AML-193 (cell line): ENCODE measurements around the gene CBFA2T3.

Experiments
- DNase-seq, 2 experiments: peaks; one replicate each; lab custom pipeline; 2025; lab: John Stamatoyannopoulos, UW

Gene CBFA2T3

DNA sequence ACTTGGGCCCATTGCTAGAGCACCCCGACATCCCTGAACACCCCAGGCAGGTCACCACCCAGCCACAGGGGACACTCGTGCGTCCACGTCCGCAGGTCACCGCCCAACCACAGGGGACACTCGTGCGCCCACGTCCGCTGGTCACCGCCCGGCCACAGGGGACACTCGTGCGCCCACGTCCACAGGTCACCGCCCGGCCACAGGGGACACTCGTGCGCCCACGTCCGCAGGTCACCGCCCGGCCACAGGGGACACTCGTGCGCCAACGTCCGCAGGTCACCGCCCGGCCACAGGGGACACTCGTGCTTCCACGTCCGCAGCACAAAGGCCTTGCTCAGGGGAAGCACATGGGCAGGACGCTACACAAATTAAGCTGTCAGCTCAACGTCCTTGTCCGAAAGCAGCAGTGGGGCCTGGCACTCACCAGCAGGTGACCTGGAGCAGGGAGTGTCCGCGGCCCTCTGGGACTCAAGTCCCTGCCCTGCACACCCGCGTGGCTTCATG lies 137.9 kb downstream of the CBFA2T3 start:
- no peak for DNase-seq

DNA sequence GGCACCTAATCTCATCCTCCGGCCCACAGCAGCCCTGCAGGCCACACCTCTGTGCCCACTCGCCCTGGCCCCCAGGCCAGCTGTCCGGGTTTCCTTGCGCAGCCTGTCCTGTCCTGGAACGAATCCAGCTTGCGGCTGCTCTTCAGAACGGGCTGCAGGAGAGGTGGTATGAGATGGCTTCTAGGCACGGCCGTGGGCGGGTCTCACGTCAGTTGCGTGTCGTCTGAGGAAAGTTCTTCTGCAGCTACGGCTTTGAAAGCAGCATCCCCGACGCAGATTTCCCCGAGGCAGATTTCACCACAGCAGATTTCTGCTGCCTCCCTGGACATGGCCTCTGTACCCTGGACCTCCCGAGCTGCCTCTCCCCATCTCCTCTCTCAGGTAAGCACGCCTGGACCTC lies 138.4 kb downstream of the CBFA2T3 start:
- no peak for DNase-seq

DNA sequence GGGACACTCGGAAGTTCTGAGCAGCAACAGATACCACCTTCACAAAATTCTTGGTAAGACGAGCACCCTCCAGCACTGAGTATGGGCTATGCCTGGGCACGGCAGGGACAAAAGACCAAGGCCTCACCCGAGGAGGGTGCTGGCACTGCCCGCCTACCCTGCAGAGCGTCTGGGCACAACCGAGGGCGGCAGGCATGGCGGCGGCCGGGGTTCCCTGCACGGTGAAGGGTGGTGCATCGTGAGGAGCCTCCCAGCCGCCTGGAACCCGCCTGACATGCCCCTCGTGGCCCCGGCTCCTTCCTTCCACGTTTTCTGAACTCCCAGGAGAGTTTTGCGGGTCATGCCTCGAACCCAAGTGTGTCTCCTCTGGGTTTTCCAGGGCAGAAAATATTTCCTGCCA lies 139.2 kb downstream of the CBFA2T3 start:
- no peak for DNase-seq

DNA sequence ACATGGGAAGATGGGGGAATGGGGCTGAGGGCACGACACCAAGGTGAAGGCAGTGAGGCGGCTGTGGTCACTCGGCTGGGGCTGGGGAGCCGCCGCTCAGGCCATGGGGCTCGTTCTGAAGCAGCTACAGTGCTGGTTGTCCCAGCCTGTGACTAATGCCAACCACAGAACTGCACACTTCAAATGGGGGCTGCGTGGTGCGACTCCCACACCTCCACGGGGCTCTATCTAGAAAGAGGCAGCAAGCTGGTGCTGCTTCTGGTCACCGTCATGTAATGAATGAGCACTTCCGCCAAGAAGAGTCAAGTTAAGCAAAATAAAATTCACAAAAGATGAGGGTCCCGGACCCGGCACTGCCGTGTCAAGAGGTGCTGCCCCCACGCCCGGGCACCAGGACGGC lies 140.2 kb downstream of the CBFA2T3 start:
- DNase-seq: no peak

DNA sequence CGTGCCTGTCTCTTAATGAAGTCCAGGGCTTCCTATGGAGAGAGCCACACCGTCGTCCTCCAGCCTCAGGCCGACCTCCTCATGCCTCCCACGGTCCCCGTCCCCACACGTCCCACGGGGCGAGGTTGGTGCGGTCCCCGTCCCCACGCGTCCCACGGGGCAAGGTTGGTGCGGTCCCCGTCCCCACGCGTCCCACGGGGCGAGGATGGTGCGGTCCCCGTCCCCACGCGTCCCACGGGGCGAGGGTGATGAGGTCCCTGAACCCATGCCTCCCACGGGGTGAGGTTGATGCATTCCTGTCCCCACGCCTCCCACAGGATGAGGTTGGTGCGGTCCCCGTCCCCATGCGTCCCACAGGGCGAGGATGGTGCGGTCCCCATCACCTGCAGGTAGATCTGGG lies 141.2 kb downstream of the CBFA2T3 start:
- DNase-seq: no peak

DNA sequence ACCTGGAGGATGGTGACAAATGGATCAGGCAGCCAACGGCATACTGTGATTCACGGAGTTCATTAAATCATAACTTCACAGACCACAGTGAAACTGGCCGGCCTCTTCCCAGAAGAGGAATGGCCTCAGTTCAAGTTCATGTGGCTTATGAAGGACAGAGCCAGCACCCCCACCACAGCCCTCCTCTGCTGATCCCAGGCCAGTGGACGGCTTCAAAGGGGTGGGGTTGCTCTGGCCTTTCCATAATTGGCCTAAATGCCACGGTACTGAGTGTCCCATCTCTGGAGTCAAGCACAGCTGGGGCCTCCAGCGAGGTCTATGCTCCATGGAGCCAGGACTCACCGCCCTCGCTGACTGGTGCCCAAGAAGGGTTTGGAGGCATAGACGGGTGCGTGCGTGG lies 141.6 kb downstream of the CBFA2T3 start:
- DNase-seq: no peak

DNA sequence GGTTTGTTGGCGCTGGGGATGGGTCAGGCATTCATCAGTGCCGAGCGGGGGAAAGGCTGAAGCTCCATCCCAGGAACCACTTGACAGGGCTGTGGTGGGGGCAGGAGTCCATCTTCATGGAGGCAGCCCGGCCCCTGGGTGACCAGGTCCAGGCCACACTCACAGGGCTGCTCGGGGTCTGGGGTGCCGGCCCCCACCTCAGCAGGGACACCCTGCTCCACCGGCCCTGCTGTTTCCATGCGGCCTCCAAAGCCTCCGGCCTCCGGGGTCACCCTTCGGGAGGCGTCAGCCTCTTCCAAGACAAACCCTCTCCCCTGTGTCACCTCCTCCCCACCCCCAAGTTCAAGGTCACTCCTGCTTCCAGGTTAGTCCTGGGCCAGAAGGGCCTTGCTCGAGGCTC lies 142.3 kb downstream of the CBFA2T3 start:
- no peak for DNase-seq

DNA sequence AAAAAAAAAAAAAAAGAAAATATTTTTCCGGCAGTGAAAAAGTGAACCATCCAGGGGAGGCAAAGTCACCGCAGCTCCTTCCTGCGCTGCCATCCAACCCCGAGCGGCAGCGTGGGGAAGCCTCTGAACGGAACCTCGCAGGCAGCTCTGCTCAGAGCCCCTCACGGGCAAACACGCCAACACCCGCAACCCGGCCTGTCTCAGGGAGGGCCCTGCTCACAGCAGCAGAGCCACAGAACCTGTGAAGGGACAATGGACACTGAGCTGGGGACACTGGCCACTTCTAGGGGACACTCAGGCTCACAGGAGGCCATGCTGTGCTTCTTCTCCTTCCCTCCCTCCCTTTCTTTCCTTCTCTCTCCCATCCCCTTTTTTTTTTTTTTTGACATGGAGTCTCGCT lies 143.9 kb downstream of the CBFA2T3 start:
- DNase-seq: no peak

DNA sequence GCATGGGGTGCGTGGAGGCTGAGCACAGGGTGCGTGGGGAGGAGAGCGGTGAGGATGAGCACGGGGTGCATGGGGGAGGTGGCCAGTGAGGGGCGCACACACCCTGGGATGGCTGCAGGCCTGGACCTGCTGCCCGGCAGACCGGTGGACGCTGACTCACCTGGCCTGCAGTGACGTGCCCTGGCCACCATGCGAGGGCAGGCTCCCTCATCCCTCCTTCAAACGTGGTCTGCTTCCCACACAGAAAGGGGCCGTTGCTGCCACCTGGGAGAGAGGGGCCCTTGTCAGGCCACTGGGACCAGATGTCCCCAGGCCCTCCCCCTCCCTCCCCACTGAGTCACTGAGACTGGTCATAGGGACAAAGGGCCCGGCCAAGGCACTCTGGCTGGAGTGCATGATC lies 145.2 kb downstream of the CBFA2T3 start:
- no peak for DNase-seq

DNA sequence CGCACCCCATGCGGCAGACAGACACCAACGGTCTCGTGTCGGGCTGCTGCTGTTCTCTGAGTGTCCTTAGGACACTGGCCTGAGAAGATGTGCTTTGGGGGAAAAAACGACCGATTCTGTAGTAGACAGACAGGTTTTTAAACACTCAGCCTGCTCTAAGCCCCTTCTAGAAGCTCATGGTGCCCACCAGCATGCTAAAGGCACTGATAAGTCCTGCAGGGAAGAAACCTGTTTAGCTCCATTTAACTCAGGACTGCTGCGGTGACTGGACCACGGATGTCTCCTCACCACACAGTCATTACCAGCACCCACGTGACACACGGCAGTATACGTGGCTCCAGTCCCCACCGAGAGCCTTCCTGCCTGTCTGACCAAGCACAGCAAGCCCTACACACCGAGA lies 146.2 kb downstream of the CBFA2T3 start:
- no peak for DNase-seq

DNA sequence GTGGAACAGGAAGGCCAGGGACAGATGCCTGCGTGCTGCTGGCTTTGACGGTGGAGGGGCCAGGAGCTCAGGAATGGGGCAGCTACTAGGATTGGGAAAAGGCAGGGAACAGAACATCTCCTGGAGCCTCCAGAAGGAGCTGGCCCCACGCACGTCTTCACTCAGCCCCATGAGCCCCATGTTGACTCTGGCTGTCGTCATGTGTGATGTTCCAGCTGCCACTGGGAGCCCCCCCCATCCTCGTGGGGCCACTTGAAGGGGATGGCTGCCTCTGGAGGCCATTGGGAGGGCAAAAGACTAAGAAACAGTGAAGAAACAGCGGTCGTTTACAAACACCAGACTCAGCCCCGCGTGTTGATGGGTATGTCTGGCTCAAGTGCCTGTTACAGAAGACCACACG lies 146.7 kb downstream of the CBFA2T3 start:
- no peak for DNase-seq

DNA sequence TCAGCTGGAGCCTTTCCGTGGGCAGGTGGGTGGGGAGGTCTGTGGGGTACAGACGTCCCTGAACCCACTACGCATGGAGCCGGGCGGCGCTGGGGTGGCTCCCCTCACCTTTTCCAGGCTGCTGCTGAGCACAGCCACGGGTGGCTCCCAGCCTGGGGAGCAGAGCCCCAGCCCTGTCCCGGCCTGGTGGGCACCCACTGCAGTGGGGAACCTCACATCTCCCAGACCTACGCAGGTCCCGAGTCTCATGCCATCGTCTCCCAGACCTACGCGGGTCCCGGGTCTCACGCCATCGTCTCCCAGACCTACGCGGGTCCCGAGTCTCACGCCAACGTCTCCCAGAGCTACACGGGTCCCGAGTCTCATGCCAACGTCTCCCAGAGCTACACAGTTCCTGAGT lies 148.3 kb downstream of the CBFA2T3 start:
- no peak for DNase-seq

DNA sequence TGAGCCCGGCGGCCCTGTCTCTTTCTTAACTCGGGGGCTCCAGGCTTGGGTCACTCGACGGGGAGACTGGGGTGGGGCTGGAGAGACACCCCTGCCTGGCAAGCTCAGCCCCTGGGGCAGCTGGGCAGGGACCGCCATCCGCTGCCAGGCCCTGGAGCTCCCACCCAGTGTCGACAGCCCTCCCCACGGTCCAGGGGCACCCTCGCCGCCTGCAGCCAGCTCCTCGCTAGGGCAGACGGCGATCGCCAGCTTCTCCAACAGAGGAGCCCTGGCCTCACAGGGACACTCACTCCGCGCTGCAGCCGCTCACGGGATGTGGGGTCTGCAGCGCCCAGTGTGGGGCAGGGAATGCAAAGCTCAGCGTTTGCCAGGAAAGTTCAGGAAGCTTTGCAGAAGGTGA lies 149.3 kb downstream of the CBFA2T3 start:
- DNase-seq: no peak

DNA sequence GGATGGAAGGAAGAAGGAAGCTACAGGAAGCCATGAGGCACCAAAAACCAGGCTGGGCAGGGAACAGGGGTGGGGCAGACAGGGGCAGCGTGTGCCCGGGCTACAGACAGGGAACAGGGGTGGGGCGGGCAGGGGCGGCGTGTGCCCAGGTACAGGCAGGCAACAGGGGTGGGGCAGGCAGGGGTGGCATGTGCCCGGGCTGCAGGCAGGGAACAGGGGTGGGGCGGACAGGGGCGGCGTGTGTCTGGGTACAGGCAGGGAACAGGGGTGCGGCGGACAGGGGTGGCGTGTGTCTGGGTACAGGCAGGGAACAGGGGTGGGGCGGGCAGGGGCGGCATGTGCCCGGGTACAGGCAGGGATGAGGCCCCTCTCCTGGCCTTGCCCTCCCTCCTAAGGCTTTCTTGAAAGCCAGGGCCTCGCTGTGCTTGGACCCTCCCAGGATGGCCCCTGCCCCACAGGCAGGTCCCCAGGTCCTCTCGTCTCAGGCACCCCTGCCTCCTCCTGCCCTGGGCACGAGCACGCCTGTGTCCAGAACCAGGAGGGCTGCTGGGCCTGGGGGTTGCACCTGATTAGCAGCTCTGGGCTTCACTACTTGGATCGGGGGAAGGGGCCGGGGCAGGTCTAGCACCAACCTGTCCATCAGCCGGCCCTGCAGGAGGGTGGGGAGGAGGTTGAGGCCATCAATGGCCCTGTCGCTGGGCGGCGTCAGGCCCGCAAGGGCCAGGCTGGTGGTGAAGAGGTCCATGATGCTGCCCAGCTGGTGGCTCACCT lies 150.8 kb downstream of the CBFA2T3 start:
- DNase-seq: no peak

DNA sequence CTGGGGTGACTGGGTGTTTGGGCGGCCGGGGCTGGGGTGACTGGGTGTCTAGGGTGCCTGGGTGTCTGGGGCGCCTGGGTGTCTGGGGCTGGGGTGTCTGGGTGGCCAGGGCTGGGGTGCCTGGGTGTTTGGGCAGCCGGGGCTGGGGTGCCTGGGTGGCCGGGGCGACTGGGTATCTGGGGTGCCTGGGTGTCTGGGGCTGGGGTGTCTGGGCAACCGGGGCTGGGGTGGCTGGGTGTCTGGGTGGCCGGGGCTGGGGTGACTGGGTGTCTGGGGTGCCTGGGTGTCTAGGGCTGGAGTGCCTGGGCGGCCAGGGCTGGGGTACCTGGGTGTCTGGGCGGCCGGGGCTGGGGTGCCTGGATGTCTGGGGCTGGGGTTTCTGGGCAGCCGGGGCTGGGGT lies 151.9 kb downstream of the CBFA2T3 start:
- DNase-seq: no peak
